Kidney (tissue), 14 donors: ENCODE data around the gene CDCA7L. TPM values are rescaled to one million over a fixed set of nuclear protein-coding genes. Genes with fewer than 3 reads are reported as not detected.

Source experiments
- DNase-seq, 5 donors: peaks; one replicate each; pipeline ENCODE4 v3.0.0-alpha.2; 2013 to 2020
- FAIRE-seq: peaks from 2 replicates; lab custom pipeline; 2012; peaks lifted over from hg19 to GRCh38; lab: Jason Lieb, UNC
- H3K27ac ChIP-seq, 2 donors: one replicate each; pipeline ENCODE4 v1.7.0; 2013; ENCODE audit warnings: low read depth in 2 of 2, low read length in 2 of 2, inconsistent platforms in 1 of 2
- H3K27me3 ChIP-seq: one replicate; pipeline ENCODE4 v1.7.1; 2013; ENCODE audit warnings: low read length, inconsistent platforms; ENCODE audit not compliant: control insufficient read depth, insufficient read depth
- H3K36me3 ChIP-seq, 3 donors: one replicate each; pipeline versions ENCODE4 v1.7.0 to v1.7.1; 2013; ENCODE audit warnings: low read length in 3 of 3, control low read depth in 1 of 3, inconsistent platforms in 1 of 3; ENCODE audit not compliant: insufficient read depth in 3 of 3, control insufficient read depth in 2 of 3
- H3K4me1 ChIP-seq, 3 donors: one replicate each; pipeline versions ENCODE4 v1.7.0 to v1.7.1; 2013; ENCODE audit warnings: low read length in 3 of 3, inconsistent platforms in 1 of 3, low read depth in 1 of 3; ENCODE audit not compliant: control insufficient read depth in 2 of 3, insufficient read depth in 2 of 3
- H3K4me3 ChIP-seq, 3 donors: one replicate each; pipeline versions ENCODE4 v1.7.0 to v1.8.1; 2013; ENCODE audit warnings: low read length in 3 of 3, control low read depth in 1 of 3, inconsistent platforms in 1 of 3
- H3K9ac ChIP-seq, 3 donors: one replicate each; pipeline versions ENCODE4 v1.7.0 to v1.7.1; 2013; ENCODE audit warnings: low read length in 3 of 3, control low read depth in 1 of 3, inconsistent platforms in 1 of 3
- H3K9me3 ChIP-seq, 3 donors: one replicate each; pipeline versions ENCODE4 v1.7.0 to v1.7.1; 2013; ENCODE audit warnings: low read length in 3 of 3, control low read depth in 1 of 3, inconsistent platforms in 1 of 3; ENCODE audit not compliant: control insufficient read depth in 2 of 3, insufficient read depth in 1 of 3
- CTCF ChIP-seq: IDR thresholded peaks from 3 replicates; pipeline ENCODE4 v1.5.1; 2012; ENCODE audit warnings: mild to moderate bottlenecking, moderate library complexity, borderline replicate concordance; ENCODE audit not compliant: insufficient read depth; ENCODE audit errors: extremely low read depth
- intact Hi-C: fragments of 100-400 bp; cut with DNase I; formaldehyde crosslinking; loops from one replicate; pipeline ENCODE4 v1.11.1; 2022
- polyA plus RNA-seq: library from polyadenylated mRNA; stranded (reverse); fragments of 350-450 nt; fragmentation: Illumina TruSeq; extraction: RNeasy Lipid Tissue Mini Kit (QIAGEN cat#74804); gene quantifications from one replicate; pipeline ENCODE4 v1.2.3, GENCODE V29; 2014; ENCODE audit warnings: low read depth, low replicate concordance; ENCODE audit not compliant: insufficient read depth
- total RNA-seq: library from RNA; stranded (reverse); fragmentation: NEBNext Ultra II Directional; extraction: Animal tissue kit (Norgen Biotek cat#: 25700); gene quantifications from one replicate; pipeline ENCODE4 v1.2.1, GENCODE V29; 2021
- donor health status: control.
- donor health status: control.
- donor health status: control.
- donor health status: control.
- donor health status: control.
- donor health status: DM: yes; HTN: yes; CAD: no.
- donor health status: Normal renal cell carcinoma (clear cell type).

Gene CDCA7L
- total and polyA plus RNA-seq, 2 donors from 2014 or later = 2.3 to 10.1 TPM

- no peaks in the 10 kb centered on the region for H3K27me3 ChIP-seq
- peaks cover 0 to 5% (median 0%) of the 10 kb centered on the region in 3 donors for H3K36me3 ChIP-seq
- H3K4me3 ChIP-seq = no peak overlapping the region
- no peak for TF ChIP-seq CTCF
- H3K27ac ChIP-seq = no peak overlapping the region
- intact Hi-C loops = no loop called here
- FAIRE-seq = no peak
- DNase-seq = no peak
- H3K4me1 ChIP-seq = no peaks in the 10 kb centered on the region
- H3K9ac ChIP-seq = no peak overlapping the region
- no peaks in the 10 kb centered on the region for H3K9me3 ChIP-seq
Observed at GRCh38 chr7:21903020-21903786, 42.5 kb downstream of the CDCA7L start.

GRCh38 chr7:21902240-21902639 is 43.5 kb downstream of the CDCA7L start:
- Histone ChIP-seq H3K27me3 (no peaks in the 10 kb centered on the region), H3K4me3 (no peak overlapping the region), H3K27ac (no peak overlapping the region), H3K4me1 (no peaks in the 10 kb centered on the region), H3K36me3 (peaks cover 0 to 5% (median 0%) of the 10 kb centered on the region in 3 donors), H3K9ac (no peak overlapping the region), H3K9me3 (no peaks in the 10 kb centered on the region)
- intact Hi-C loops = no loop called here
- DNase-seq (no peak), FAIRE-seq (no peak)
- TF ChIP-seq CTCF = no peak

GRCh38 chr7:21898265-21898930 is 47.3 kb downstream of the CDCA7L start:
- Histone ChIP-seq H3K4me1 (no peaks in the 10 kb centered on the region), H3K36me3 (no peaks in the 10 kb centered on the region), H3K27ac (no peak overlapping the region), H3K4me3 (no peak overlapping the region), H3K27me3 (no peaks in the 10 kb centered on the region), H3K9me3 (no peaks in the 10 kb centered on the region), H3K9ac (no peak overlapping the region)
- FAIRE-seq (no peak), DNase-seq (no peak)
- TF ChIP-seq CTCF = no peak
- intact Hi-C loops = no loop called here
